GM12878 (cell line): Measurements from ENCODE around the gene GPC5. TPM values are rescaled to one million over a fixed set of nuclear protein-coding genes. Genes with fewer than 3 reads are reported as not detected.

Source experiments
- ATAC-seq: fragments of 200-7000 bp; cut with Tn5 transposase; 3 replicates; pipeline ENCODE4 v1.9.1; 2020; ENCODE audit warnings: mild to moderate bottlenecking, moderate library complexity
- BruUV-seq: library from RNA; stranded (reverse); fragments of 400-500 nt; replicated peaks from 2 replicates; lab custom pipeline; 2021; lab: Mats Ljungman, UMichigan
- CTCF ChIA-PET: fragments of 300-600 bp; sonication (Branson Sonifier 250); formaldehyde crosslinking; extraction: SDS; loops from one replicate; lab custom pipeline; 2021; ENCODE audit warnings: inconsistent platforms; lab: Yijun Ruan, JAX
- POLR2A ChIA-PET: fragments of 350-600 bp; formaldehyde crosslinking; extraction: SDS; loops from one replicate; lab custom pipeline; 2021; ENCODE audit warnings: inconsistent platforms; lab: Charles Lee
- RAD21 ChIA-PET: fragments of 300-600 bp; sonication (Branson Sonifier 250); formaldehyde crosslinking; loops from one replicate; lab custom pipeline; 2023; ENCODE audit warnings: antibody characterized with exemption; ENCODE audit not compliant: unreplicated experiment; lab: Charles Lee
- SMC1A ChIA-PET: fragments of 300-600 bp; sonication (Branson Sonifier 250); formaldehyde crosslinking; loops from one replicate; lab custom pipeline; 2023; ENCODE audit not compliant: unreplicated experiment, uncharacterized antibody; lab: Charles Lee
- DNase-seq: peaks from one replicate; pipeline ENCODE4 v3.0.0-alpha.2; 2011; ENCODE audit warnings: low read depth, low spot score
- FAIRE-seq: peaks from 3 replicates; lab custom pipeline; 2011; peaks lifted over from hg19 to GRCh38; lab: Jason Lieb, UNC
- H2AFZ ChIP-seq: 2 replicates; pipeline ENCODE4 v1.6.0; 2011; ENCODE audit warnings: low read depth, low read length, control low read depth; ENCODE audit not compliant: control insufficient read depth
- H3K27ac ChIP-seq: 2 replicates; pipeline ENCODE4 v1.5.1; 2011; ENCODE audit warnings: control low read depth; ENCODE audit not compliant: control insufficient read depth, insufficient read depth
- H3K27me3 ChIP-seq, 2 experiments: replicated peaks in 1 of 2; 2 replicates each; pipeline versions ENCODE4 v1.6.0 to v1.6.1; 2011; ENCODE audit warnings: low read length in 1 of 2; ENCODE audit not compliant: control insufficient read depth in 2 of 2, insufficient read depth in 2 of 2
- H3K36me3 ChIP-seq, 2 experiments: 2 replicates each; pipeline ENCODE4 v1.5.1; 2011; ENCODE audit warnings: low read length in 1 of 2; ENCODE audit not compliant: control insufficient read depth in 2 of 2, insufficient read depth in 2 of 2
- H3K4me1 ChIP-seq: 2 replicates; pipeline ENCODE4 v1.6.1; 2011; ENCODE audit warnings: mild to moderate bottlenecking, low read length, moderate library complexity, mixed read lengths; ENCODE audit not compliant: control insufficient read depth, insufficient read depth
- H3K4me2 ChIP-seq: 2 replicates; pipeline ENCODE4 v1.6.0; 2011; ENCODE audit warnings: control low read depth; ENCODE audit not compliant: control insufficient read depth, insufficient read depth
- H3K4me3 ChIP-seq: fragments of 200-600 bp; sonication (generic); 2 replicates; pipeline ENCODE4 v1.5.1; 2016
- H3K79me2 ChIP-seq: 2 replicates; pipeline ENCODE4 v1.6.0; 2011; ENCODE audit warnings: low read length; ENCODE audit not compliant: control insufficient read depth, insufficient read depth
- H3K9ac ChIP-seq: 2 replicates; pipeline ENCODE4 v1.8.0; 2011; ENCODE audit warnings: low read length, control low read depth, mixed read lengths; ENCODE audit not compliant: control insufficient read depth, insufficient read depth
- H3K9me3 ChIP-seq: replicated peaks from 3 replicates; pipeline ENCODE4 v1.5.1; 2011; ENCODE audit warnings: mild to moderate bottlenecking, low read length; ENCODE audit not compliant: control insufficient read depth, insufficient read depth
- H4K20me1 ChIP-seq: 2 replicates; pipeline ENCODE4 v1.6.0; 2011; ENCODE audit not compliant: control insufficient read depth, insufficient read depth
- CEBPZ ChIP-seq: fragments of 150-350 bp; IDR thresholded peaks from 2 replicates; pipeline ENCODE4 v1.6.1; 2016; ENCODE audit warnings: low read depth, low read length
- HDGF ChIP-seq: fragments of 450-650 bp; IDR thresholded peaks from 2 replicates; pipeline ENCODE4 v1.6.1; 2016; ENCODE audit warnings: antibody characterized with exemption
- IRF4 ChIP-seq: IDR thresholded peaks from 2 replicates; pipeline ENCODE4 v1.6.1; 2011; ENCODE audit warnings: low read depth, low read length
- IRF5 ChIP-seq: fragments of 450-650 bp; IDR thresholded peaks from 2 replicates; pipeline ENCODE4 v1.6.1; 2017; ENCODE audit warnings: borderline replicate concordance
- MTA2 ChIP-seq: fragments of 450-650 bp; IDR thresholded peaks from 2 replicates; pipeline ENCODE4 v1.6.1; 2016; ENCODE audit warnings: low read depth, mild to moderate bottlenecking, moderate library complexity
- PAX8 ChIP-seq: fragments of 450-650 bp; IDR thresholded peaks from 2 replicates; pipeline ENCODE4 v1.6.1; 2017; ENCODE audit warnings: mild to moderate bottlenecking, moderate library complexity
- POLR2AphosphoS5 ChIP-seq: IDR thresholded peaks from 2 replicates; pipeline ENCODE4 v1.6.1; 2011; ENCODE audit warnings: mild to moderate bottlenecking, low read length, inconsistent platforms
- TAF1 ChIP-seq: IDR thresholded peaks from 2 replicates; pipeline ENCODE4 v1.6.1; 2011; ENCODE audit warnings: mild to moderate bottlenecking, low read depth, low read length, borderline replicate concordance
- ZBTB40 ChIP-seq: fragments of 450-650 bp; IDR thresholded peaks from 2 replicates; pipeline ENCODE4 v1.6.1; 2016; ENCODE audit warnings: mild to moderate bottlenecking, moderate library complexity, borderline replicate concordance
- ZNF217 ChIP-seq: fragments of 450-650 bp; IDR thresholded peaks from 2 replicates; pipeline ENCODE4 v1.6.1; 2017; ENCODE audit warnings: antibody characterized with exemption, mild to moderate bottlenecking
- ZNF622 ChIP-seq: fragments of 450-650 bp; IDR thresholded peaks from 2 replicates; pipeline ENCODE4 v1.6.1; 2017; ENCODE audit warnings: mild to moderate bottlenecking, inconsistent platforms
- WGBS: methylation state at CpG from one replicate; pipeline ENCODE4 v1.1.6; 2016; ENCODE audit warnings: low lambda C conversion rate; ENCODE audit not compliant: insufficient replicate concordance, insufficient coverage; ENCODE audit errors: missing lambda C conversion rate; 5-methylcytosine and 5-hydroxymethylcytosine counted together
- in situ Hi-C: fragments of 300-500 bp; cut with MboI; formaldehyde crosslinking; loops from 9 replicates; pipeline ENCODE4 v1.14.3; 2018; ENCODE audit warnings: mixed read lengths
- intact Hi-C: fragments of 100-400 bp; cut with micrococcal nuclease; formaldehyde crosslinking; loops from one replicate; pipeline ENCODE4 v1.14.2; 2022; ENCODE audit not compliant: unreplicated experiment
- polyA plus RNA-seq, 11 experiments: library from polyadenylated mRNA; depleted of rRNA in 4 of 11; unstranded in 6 of 11; stranded (reverse) in 5 of 11; fragments of >200 nt; fragmentation: Nextera tagmentation in 4 of 11; fragmentation: Illumina TruSeq in 1 of 11; extraction: Ambion mirVana in 4 of 11; extraction: Trizol in 1 of 11; gene quantifications; 1 replicate in 1 of 11; 2 replicates in 10 of 11; pipeline versions ENCODE4 v1.2.1 to v1.2.3, GENCODE V29; 2011 to 2016; ENCODE audit warnings: inconsistent platforms in 2 of 11, missing spikeins in 2 of 11, low read depth in 1 of 11
- total RNA-seq, 4 experiments: library from RNA; depleted of rRNA in 3 of 4; stranded (reverse); fragments of >200 nt in 3 of 4; fragmentation: Illumina TruSeq in 1 of 4; extraction: Trizol in 1 of 4; gene quantifications; 2 replicates each; pipeline versions ENCODE4 v1.2.1 to v1.2.3, GENCODE V29; 2013 to 2021

GPC5 gene
- total and polyA plus RNA-seq, 10 of the 15 experiments (the other 5 are each of a cell fraction or from before 2014, with no cell fraction given) = 0.05 to 0.87 (median 0.44) TPM; not detected in 1

- no peak for TF ChIP-seq ZBTB40
- no peak for TF ChIP-seq ZNF217
- TF ChIP-seq IRF4 = no peak
- TF ChIP-seq IRF5 = no peak
These were observed 38.1 kb upstream of the GPC5 start (continued) for GRCh38 chr13:91360246-91360751.

- ChIA-PET CTCF (no interaction called here), SMC1A (no interaction called here), POLR2A (no interaction called here), RAD21 (no interaction called here)
- no peaks in the 10 kb centered on the region for H3K79me2 ChIP-seq
- 100% methylated on average over 1 of the region's 1 CpG for WGBS
- no peaks in the 10 kb centered on the region for H4K20me1 ChIP-seq
- DNase-seq (no peak), ATAC-seq (no peak), FAIRE-seq (no peak)
- H3K9me3 ChIP-seq = no peaks in the 10 kb centered on the region
- intact Hi-C loops (no loop called here), in situ Hi-C loops (no loop called here)
- H3K27ac ChIP-seq = no peak overlapping the region
- H3K4me3 ChIP-seq = no peak overlapping the region
- BruUV-seq = no TSS peak
- H3K27me3 ChIP-seq = no peaks in the 10 kb centered on the region
- no peaks in the 10 kb centered on the region for H3K4me1 ChIP-seq
- no peak overlapping the region for H2AFZ ChIP-seq
- H3K4me2 ChIP-seq = no peak overlapping the region
- H3K36me3 ChIP-seq = peaks cover 0 to 7% of the 10 kb centered on the region in 2 experiments; a peak in 2 of 4 replicates
- no peak overlapping the region for H3K9ac ChIP-seq
- TF ChIP-seq HDGF (no peak), MTA2 (no peak), POLR2AphosphoS5 (no peak), TAF1 (no peak), ZNF622 (no peak), PAX8 (no peak), CEBPZ (no peak)
These were observed 36.6 kb upstream of the GPC5 start for GRCh38 chr13:91361755-91362271.
